ENCODE measurements around the gene BICD2. TPM values are rescaled to one million over a fixed set of nuclear protein-coding genes. Genes with fewer than 3 reads are reported as not detected.

BICD2 gene
- total RNA-seq, 1 donor from 2014 or later, result 25.5 TPM

DNA sequence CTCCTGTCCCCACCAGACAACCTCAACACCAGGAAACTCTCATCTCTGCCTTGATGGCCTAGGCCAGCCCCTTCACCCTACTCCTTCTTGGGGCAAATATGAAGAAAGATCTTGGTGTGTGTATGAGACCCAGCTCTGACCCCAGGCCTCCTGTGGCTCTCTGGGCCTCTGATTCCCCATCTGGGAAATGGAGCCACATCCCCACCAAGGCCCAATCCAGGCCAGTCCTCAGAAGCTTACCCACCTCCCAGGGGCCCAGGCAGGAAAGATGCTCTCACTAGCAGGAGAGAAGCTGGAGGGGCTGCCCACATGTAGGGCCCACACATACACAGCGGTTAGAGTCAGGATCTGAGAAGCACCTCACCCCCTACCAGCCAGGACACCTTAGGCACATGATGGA lies 38.9 kb downstream of the BICD2 start:
- no peaks in the 10 kb centered on the region for H3K27me3 Mint-ChIP-seq
- H3K4me3 Mint-ChIP-seq (ENCODE audit: low read depth), result no peak overlapping the region
- peaks cover 3% of the 10 kb centered on the region for H3K36me3 Mint-ChIP-seq (ENCODE audit: insufficient read depth)
- no peak overlapping the region for H3K27ac Mint-ChIP-seq
- no peaks in the 10 kb centered on the region for H3K9me3 Mint-ChIP-seq (ENCODE audit: low read depth)
- peaks cover 1% of the 10 kb centered on the region for H3K4me1 Mint-ChIP-seq (ENCODE audit: low read depth)
- TF ChIP-seq, protein P1, sequence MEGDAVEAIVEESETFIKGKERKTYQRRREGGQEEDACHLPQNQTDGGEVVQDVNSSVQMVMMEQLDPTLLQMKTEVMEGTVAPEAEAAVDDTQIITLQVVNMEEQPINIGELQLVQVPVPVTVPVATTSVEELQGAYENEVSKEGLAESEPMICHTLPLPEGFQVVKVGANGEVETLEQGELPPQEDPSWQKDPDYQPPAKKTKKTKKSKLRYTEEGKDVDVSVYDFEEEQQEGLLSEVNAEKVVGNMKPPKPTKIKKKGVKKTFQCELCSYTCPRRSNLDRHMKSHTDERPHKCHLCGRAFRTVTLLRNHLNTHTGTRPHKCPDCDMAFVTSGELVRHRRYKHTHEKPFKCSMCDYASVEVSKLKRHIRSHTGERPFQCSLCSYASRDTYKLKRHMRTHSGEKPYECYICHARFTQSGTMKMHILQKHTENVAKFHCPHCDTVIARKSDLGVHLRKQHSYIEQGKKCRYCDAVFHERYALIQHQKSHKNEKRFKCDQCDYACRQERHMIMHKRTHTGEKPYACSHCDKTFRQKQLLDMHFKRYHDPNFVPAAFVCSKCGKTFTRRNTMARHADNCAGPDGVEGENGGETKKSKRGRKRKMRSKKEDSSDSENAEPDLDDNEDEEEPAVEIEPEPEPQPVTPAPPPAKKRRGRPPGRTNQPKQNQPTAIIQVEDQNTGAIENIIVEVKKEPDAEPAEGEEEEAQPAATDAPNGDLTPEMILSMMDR (IDR thresholded peaks at IDR 0.05; ENCODE audit: unreplicated experiment), result no peak
- no peak for DNase-seq (ENCODE audit: low spot score, unreplicated experiment)

DNA sequence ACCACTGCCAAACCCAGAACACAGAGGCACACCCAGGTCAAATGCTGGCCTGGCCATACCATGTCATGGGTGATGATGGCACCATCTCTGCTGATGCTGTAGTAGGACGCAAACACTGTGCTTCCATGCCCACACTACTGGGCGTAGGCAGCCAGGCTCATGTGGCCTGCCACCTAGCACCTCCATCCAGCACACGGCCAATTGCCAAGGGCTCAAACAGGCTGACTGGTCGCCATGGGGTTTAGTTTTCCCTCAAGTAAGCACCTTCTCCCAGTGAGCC lies 39.4 kb downstream of the BICD2 start:
- H3K27me3 Mint-ChIP-seq, result no peaks in the 10 kb centered on the region
- H3K4me3 Mint-ChIP-seq (ENCODE audit: low read depth), result no peak overlapping the region
- DNase-seq (ENCODE audit: low spot score, unreplicated experiment), result no peak
- H3K27ac Mint-ChIP-seq, result no peak overlapping the region
- TF ChIP-seq, protein P1 (IDR thresholded peaks at IDR 0.05; ENCODE audit: unreplicated experiment), result no peak
- peaks cover 6% of the 10 kb centered on the region for H3K36me3 Mint-ChIP-seq (ENCODE audit: insufficient read depth)
- no peaks in the 10 kb centered on the region for H3K9me3 Mint-ChIP-seq (ENCODE audit: low read depth)
- H3K4me1 Mint-ChIP-seq (ENCODE audit: low read depth), result peaks cover 1% of the 10 kb centered on the region

DNA sequence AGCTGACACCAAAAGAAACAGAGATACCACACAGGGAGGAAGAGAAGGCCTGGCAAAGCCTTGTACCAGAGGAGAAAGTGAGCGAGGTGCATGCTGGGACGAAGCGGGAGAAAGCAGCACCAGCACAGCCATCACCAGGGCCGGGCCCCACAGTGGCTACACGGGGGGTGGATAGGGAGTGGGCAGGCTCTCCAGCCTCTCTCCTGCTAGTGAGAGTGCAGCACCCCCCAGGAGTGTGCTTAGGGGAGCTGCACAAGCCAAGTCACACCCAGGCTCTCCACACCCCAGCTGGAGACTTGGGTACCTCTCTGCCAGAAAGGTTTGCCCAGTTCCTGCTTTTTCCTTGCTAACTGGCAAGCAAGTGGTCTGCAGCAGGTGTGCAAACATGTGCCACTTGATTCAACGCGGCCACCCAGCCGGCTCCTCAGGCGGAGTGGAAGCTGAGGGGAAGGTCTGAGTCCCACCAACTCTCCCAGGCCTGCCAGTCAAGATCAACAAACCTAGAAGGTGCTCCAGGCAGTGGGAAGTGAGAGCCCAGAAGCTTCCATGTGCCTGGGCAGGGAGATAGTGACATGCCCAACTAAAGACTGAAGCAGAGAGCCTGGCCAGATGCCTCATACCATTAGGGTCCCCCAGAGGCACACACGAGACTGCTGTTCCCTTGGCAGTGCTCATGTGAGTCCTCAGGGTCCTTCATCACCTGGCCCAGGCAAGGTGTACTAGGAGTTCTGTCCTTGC lies 39.9 kb downstream of the BICD2 start:
- H3K27ac Mint-ChIP-seq, result no peak overlapping the region
- H3K36me3 Mint-ChIP-seq (ENCODE audit: insufficient read depth), result peaks cover 6% of the 10 kb centered on the region
- TF ChIP-seq, protein P1 (IDR thresholded peaks at IDR 0.05; ENCODE audit: unreplicated experiment), result no peak
- H3K4me1 Mint-ChIP-seq (ENCODE audit: low read depth), result peaks cover 1% of the 10 kb centered on the region
- no peaks in the 10 kb centered on the region for H3K27me3 Mint-ChIP-seq
- no peak overlapping the region for H3K4me3 Mint-ChIP-seq (ENCODE audit: low read depth)
- H3K9me3 Mint-ChIP-seq (ENCODE audit: low read depth), result no peaks in the 10 kb centered on the region
- no peak for DNase-seq (ENCODE audit: low spot score, unreplicated experiment)

DNA sequence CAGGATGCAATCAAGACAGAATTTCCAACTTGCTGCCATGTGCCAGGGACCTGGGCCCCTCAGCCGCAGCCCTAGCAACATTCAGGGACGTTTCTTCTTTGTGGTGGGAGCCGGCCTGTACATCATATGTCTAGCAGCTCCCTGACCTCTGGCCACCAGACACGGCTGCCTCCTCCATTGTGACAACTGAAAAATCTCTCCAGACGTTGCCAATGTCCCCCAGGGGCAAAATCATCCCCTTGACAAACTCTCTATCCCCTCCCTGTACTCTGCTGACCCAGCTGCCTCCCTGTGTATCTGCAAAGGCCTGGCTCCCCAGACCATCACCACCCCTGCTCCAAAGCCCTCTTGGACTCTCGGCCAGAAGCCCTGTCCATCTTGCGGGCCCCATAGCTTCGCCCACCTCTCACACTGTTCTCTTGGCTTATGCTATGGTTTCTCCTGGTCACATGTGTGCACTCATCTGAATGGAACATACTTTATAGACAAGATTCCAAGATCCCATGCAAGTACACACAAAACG lies 40.8 kb downstream of the BICD2 start:
- Mint-ChIP-seq H3K4me1 (ENCODE audit: low read depth) (peaks cover 1% of the 10 kb centered on the region), H3K27ac (peak overlapping the region; percentile 53), H3K27me3 (no peaks in the 10 kb centered on the region), H3K4me3 (ENCODE audit: low read depth) (no peak overlapping the region), H3K9me3 (ENCODE audit: low read depth) (no peaks in the 10 kb centered on the region), H3K36me3 (ENCODE audit: insufficient read depth) (peaks cover 6% of the 10 kb centered on the region)
- TF ChIP-seq, protein P1 (IDR thresholded peaks at IDR 0.05; ENCODE audit: unreplicated experiment), result no peak
- DNase-seq (ENCODE audit: low spot score, unreplicated experiment), result no peak

DNA sequence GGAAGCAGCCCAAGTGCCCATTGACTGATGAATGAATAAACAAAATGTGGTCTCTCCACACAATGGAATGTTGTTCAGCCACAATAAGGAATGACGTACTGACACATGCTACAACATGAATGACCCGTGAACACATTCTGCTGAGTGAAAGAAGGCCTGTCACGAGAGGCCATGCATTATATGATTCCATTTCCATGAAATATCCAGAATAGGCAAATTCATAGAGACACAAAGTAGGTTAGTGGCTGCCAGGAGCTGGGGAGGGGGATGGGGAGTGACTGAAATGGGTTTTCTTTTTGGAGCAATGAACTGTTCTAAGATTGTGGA lies 41.4 kb downstream of the BICD2 start:
- H3K4me1 Mint-ChIP-seq (ENCODE audit: low read depth), result peaks cover 1% of the 10 kb centered on the region
- no peak for DNase-seq (ENCODE audit: low spot score, unreplicated experiment)
- no peak overlapping the region for H3K4me3 Mint-ChIP-seq (ENCODE audit: low read depth)
- no peaks in the 10 kb centered on the region for H3K9me3 Mint-ChIP-seq (ENCODE audit: low read depth)
- TF ChIP-seq, protein P1 (IDR thresholded peaks at IDR 0.05; ENCODE audit: unreplicated experiment), result no peak
- peak overlapping the region; percentile 86 for H3K27ac Mint-ChIP-seq
- H3K27me3 Mint-ChIP-seq, result no peaks in the 10 kb centered on the region
- H3K36me3 Mint-ChIP-seq (ENCODE audit: insufficient read depth), result peaks cover 6% of the 10 kb centered on the region
